ENCODE results near the gene SETD9. TPM values are rescaled to one million over a fixed set of nuclear protein-coding genes. Genes with fewer than 3 reads are reported as not detected.

The SETD9 gene
- total and polyA plus RNA-seq, 2 of the 13 experiments (the other 11 are each of a cell fraction or from before 2014, with no cell fraction given) = 4.8 to 17.8 TPM

DNA sequence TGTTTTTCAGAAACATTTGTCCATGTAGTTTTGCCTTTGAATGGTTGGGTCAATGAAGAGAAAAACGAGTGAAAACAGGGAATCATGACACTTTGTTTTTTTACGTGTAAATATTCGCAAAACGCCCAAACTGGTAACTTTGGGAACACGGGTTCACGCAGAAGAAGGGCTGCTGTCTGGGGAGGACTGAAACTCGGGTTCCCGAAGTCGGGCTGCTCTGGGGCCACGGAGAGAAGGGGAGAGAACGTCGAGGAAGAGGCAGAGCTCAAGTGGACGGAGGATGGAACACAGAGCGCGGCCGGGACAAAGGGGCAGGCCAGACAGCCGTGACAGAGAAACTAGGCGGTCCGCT is 478 bp upstream of the SETD9 start (continued):
- TF ChIP-seq ZFP41 (CRISPR knock-in tag; IDR thresholded peaks at IDR 0.05; ENCODE audit: borderline replicate concordance) (0 out of 2 replicates have a peak, but pooled peaks have one; percentile 63), PITX1 (CRISPR knock-in tag; IDR thresholded peaks at IDR 0.05) (peak; percentile 24; the same call in 1 of the 2 replicates), ZNF552 (CRISPR knock-in tag; IDR thresholded peaks at IDR 0.05; ENCODE audit: borderline replicate concordance) (no peak), ZNF781 (CRISPR knock-in tag; IDR thresholded peaks at IDR 0.05; ENCODE audit: borderline replicate concordance, not compliant biosample characterization) (no peak), KLF6 (CRISPR knock-in tag; IDR thresholded peaks at IDR 0.05) (no peak; the same call in 1 of the 2 replicates), FOXJ3 (CRISPR knock-in tag; IDR thresholded peaks at IDR 0.05; ENCODE audit: borderline replicate concordance) (no peak), POLR2AphosphoS2 (IDR thresholded peaks at IDR 0.05; ENCODE audit: low read depth, low read length) (no peak), ZNF777 (CRISPR knock-in tag; IDR thresholded peaks at IDR 0.05) (peak; percentile 91), ZNF564 (CRISPR knock-in tag; IDR thresholded peaks at IDR 0.05) (no peak), STAG1 (CRISPR knock-in tag; IDR thresholded peaks at IDR 0.05) (no peak), ZNF460 (CRISPR knock-in tag; IDR thresholded peaks at IDR 0.05; ENCODE audit: borderline replicate concordance) (no peak), ZNF883 (CRISPR knock-in tag; IDR thresholded peaks at IDR 0.05; ENCODE audit: not compliant biosample characterization) (peak; percentile 26), ZBTB21 (CRISPR knock-in tag; IDR thresholded peaks at IDR 0.05) (no peak), MEIS2 (CRISPR knock-in tag; IDR thresholded peaks at IDR 0.05) (no peak), ZFP62 (CRISPR knock-in tag; IDR thresholded peaks at IDR 0.05) (no peak), FOXC1 (CRISPR knock-in tag; IDR thresholded peaks at IDR 0.05; ENCODE audit: borderline replicate concordance) (no peak), NBN (conservative IDR thresholded peaks at IDR 0.05) (no peak), PRMT3 (CRISPR knock-in tag; IDR thresholded peaks at IDR 0.05; ENCODE audit: borderline replicate concordance, low read depth) (no peak), ZNF446 (CRISPR knock-in tag; IDR thresholded peaks at IDR 0.05) (no peak), CREM (IDR thresholded peaks at IDR 0.05) (no peak), CREM (CRISPR knock-in tag; IDR thresholded peaks at IDR 0.05) (no peak)
- TF ChIP-seq, protein P1, sequence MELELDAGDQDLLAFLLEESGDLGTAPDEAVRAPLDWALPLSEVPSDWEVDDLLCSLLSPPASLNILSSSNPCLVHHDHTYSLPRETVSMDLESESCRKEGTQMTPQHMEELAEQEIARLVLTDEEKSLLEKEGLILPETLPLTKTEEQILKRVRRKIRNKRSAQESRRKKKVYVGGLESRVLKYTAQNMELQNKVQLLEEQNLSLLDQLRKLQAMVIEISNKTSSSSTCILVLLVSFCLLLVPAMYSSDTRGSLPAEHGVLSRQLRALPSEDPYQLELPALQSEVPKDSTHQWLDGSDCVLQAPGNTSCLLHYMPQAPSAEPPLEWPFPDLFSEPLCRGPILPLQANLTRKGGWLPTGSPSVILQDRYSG (CRISPR knock-in tag; IDR thresholded peaks at IDR 0.05) = no peak
- TF ChIP-seq, protein P2, sequence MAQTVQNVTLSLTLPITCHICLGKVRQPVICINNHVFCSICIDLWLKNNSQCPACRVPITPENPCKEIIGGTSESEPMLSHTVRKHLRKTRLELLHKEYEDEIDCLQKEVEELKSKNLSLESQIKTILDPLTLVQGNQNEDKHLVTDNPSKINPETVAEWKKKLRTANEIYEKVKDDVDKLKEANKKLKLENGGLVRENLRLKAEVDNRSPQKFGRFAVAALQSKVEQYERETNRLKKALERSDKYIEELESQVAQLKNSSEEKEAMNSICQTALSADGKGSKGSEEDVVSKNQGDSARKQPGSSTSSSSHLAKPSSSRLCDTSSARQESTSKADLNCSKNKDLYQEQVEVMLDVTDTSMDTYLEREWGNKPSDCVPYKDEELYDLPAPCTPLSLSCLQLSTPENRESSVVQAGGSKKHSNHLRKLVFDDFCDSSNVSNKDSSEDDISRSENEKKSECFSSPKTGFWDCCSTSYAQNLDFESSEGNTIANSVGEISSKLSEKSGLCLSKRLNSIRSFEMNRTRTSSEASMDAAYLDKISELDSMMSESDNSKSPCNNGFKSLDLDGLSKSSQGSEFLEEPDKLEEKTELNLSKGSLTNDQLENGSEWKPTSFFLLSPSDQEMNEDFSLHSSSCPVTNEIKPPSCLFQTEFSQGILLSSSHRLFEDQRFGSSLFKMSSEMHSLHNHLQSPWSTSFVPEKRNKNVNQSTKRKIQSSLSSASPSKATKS (CRISPR knock-in tag; IDR thresholded peaks at IDR 0.05) = no peak
- TF ChIP-seq, protein P3, sequence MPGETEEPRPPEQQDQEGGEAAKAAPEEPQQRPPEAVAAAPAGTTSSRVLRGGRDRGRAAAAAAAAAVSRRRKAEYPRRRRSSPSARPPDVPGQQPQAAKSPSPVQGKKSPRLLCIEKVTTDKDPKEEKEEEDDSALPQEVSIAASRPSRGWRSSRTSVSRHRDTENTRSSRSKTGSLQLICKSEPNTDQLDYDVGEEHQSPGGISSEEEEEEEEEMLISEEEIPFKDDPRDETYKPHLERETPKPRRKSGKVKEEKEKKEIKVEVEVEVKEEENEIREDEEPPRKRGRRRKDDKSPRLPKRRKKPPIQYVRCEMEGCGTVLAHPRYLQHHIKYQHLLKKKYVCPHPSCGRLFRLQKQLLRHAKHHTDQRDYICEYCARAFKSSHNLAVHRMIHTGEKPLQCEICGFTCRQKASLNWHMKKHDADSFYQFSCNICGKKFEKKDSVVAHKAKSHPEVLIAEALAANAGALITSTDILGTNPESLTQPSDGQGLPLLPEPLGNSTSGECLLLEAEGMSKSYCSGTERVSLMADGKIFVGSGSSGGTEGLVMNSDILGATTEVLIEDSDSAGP (CRISPR knock-in tag; IDR thresholded peaks at IDR 0.05; ENCODE audit: borderline replicate concordance) = no peak
- TF ChIP-seq, protein P4, sequence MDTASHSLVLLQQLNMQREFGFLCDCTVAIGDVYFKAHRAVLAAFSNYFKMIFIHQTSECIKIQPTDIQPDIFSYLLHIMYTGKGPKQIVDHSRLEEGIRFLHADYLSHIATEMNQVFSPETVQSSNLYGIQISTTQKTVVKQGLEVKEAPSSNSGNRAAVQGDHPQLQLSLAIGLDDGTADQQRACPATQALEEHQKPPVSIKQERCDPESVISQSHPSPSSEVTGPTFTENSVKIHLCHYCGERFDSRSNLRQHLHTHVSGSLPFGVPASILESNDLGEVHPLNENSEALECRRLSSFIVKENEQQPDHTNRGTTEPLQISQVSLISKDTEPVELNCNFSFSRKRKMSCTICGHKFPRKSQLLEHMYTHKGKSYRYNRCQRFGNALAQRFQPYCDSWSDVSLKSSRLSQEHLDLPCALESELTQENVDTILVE (CRISPR knock-in tag; IDR thresholded peaks at IDR 0.05) = no peak
- TF ChIP-seq, protein P5, sequence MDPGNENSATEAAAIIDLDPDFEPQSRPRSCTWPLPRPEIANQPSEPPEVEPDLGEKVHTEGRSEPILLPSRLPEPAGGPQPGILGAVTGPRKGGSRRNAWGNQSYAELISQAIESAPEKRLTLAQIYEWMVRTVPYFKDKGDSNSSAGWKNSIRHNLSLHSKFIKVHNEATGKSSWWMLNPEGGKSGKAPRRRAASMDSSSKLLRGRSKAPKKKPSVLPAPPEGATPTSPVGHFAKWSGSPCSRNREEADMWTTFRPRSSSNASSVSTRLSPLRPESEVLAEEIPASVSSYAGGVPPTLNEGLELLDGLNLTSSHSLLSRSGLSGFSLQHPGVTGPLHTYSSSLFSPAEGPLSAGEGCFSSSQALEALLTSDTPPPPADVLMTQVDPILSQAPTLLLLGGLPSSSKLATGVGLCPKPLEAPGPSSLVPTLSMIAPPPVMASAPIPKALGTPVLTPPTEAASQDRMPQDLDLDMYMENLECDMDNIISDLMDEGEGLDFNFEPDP (CRISPR knock-in tag; conservative IDR thresholded peaks at IDR 0.05) = no peak

All from HepG2 (cell line).